NOMO-1 treated with dmso at 0.1 percent for 144 hours (cell line): ENCODE results near the gene GAL3ST1.
"Not testable (repeated sequence)": the region's sequence is repeated elsewhere in the genome, so short reads cannot be mapped to it uniquely, and the experiment has no call there.

ENCODE experiments used
- DNase-seq: peaks from one replicate; lab custom pipeline; 2025; ENCODE audit not compliant: unreplicated experiment; lab: John Stamatoyannopoulos, UW

Gene GAL3ST1

GRCh38 chr22:30596886-30597285 is 22.4 kb upstream of the GAL3ST1 start:
- DNase-seq = no peak

GRCh38 chr22:30596199-30596598 is 21.7 kb upstream of the GAL3ST1 start:
- DNase-seq = no peak

GRCh38 chr22:30592360-30592713 is 17.9 kb upstream of the GAL3ST1 start:
- DNase-seq = not testable (repeated sequence)

- peak; percentile 96 for DNase-seq
Measured at GRCh38 chr22:30591588-30592359, 17.3 kb upstream of the GAL3ST1 start, which contains the start of gene PES1. Gene PES1 (minus strand): TSS chr22:30591910. CDS start chr22:30591833, 77 bp downstream.

- no peak for DNase-seq
Measured at GRCh38 chr22:30591191-30591587, 16.7 kb upstream of the GAL3ST1 start.

- DNase-seq = no peak
Measured at GRCh38 chr22:30586414-30586813, 11.9 kb upstream of the GAL3ST1 start.

- no peak for DNase-seq
Measured at GRCh38 chr22:30584441-30584840, 10.0 kb upstream of the GAL3ST1 start.

- no peak for DNase-seq
Measured at GRCh38 chr22:30582788-30583545, 8.5 kb upstream of the GAL3ST1 start.

- no peak for DNase-seq
Measured at GRCh38 chr22:30582051-30582450, 7.6 kb upstream of the GAL3ST1 start.

- DNase-seq = no peak
Measured at GRCh38 chr22:30580896-30581295, 6.4 kb upstream of the GAL3ST1 start.

- no peak for DNase-seq
Measured at GRCh38 chr22:30578481-30578880, 4.0 kb upstream of the GAL3ST1 start.

- DNase-seq = no peak
Measured at GRCh38 chr22:30575859-30576258, 1.4 kb upstream of the GAL3ST1 start.

GRCh38 chr22:30574997-30575671 is 669 bp upstream of the GAL3ST1 start:
- no peak for DNase-seq

GRCh38 chr22:30573594-30574094 is 821 bp downstream of the GAL3ST1 start:
- DNase-seq = no peak

GRCh38 chr22:30572840-30573593 is 1.4 kb downstream of the GAL3ST1 start:
- no peak for DNase-seq

GRCh38 chr22:30572210-30572609 is 2.3 kb downstream of the GAL3ST1 start:
- DNase-seq = no peak

- DNase-seq = no peak
Measured at GRCh38 chr22:30569674-30570202, 4.7 kb downstream of the GAL3ST1 start.

GRCh38 chr22:30568137-30568805 is 6.2 kb downstream of the GAL3ST1 start:
- DNase-seq = no peak

- not testable (repeated sequence) for DNase-seq
Measured at GRCh38 chr22:30567277-30567676, 7.2 kb downstream of the GAL3ST1 start.

GRCh38 chr22:30566125-30566524 is 8.3 kb downstream of the GAL3ST1 start:
- DNase-seq = no peak
